H9 (cell line): Measurements from ENCODE around the gene ACOT8. TPM values are rescaled to one million over a fixed set of nuclear protein-coding genes. Genes with fewer than 3 reads are reported as not detected.

Experiments used
- DNase-seq: peaks from one replicate; pipeline ENCODE4 v3.0.0-alpha.2; 2017
- H2AFZ ChIP-seq: one replicate; pipeline ENCODE4 v1.6.1; 2013; ENCODE audit warnings: mild to moderate bottlenecking, low read length, control low read depth, moderate library complexity
- H2AK5ac ChIP-seq: 2 replicates; pipeline ENCODE4 v1.6.1; 2013; ENCODE audit warnings: low read length, control low read depth, mixed read lengths; ENCODE audit not compliant: insufficient read length
- H2BK120ac ChIP-seq: one replicate; pipeline ENCODE4 v1.6.1; 2013; ENCODE audit warnings: low read depth, mild to moderate bottlenecking, low read length, control low read depth, inconsistent platforms; ENCODE audit not compliant: poor library complexity, severe bottlenecking
- H2BK12ac ChIP-seq: 2 replicates; pipeline ENCODE4 v1.6.1; 2013; ENCODE audit warnings: low read length, control low read depth, mixed read lengths, low read depth; ENCODE audit not compliant: insufficient read length
- H2BK15ac ChIP-seq: 2 replicates; pipeline ENCODE4 v1.6.1; 2013; ENCODE audit warnings: low read depth, low read length, control low read depth
- H2BK20ac ChIP-seq: one replicate; pipeline ENCODE4 v1.6.1; 2013; ENCODE audit warnings: low read depth, mild to moderate bottlenecking, low read length, control low read depth, inconsistent platforms; ENCODE audit not compliant: poor library complexity, severe bottlenecking
- H2BK5ac ChIP-seq: 2 replicates; pipeline ENCODE4 v1.6.1; 2013; ENCODE audit warnings: low read length, control low read depth, mixed read lengths; ENCODE audit not compliant: insufficient read length
- H3K14ac ChIP-seq: 2 replicates; pipeline ENCODE4 v1.6.1; 2013; ENCODE audit warnings: low read length, control low read depth; ENCODE audit not compliant: insufficient read depth
- H3K18ac ChIP-seq: 2 replicates; pipeline ENCODE4 v1.6.1; 2013; ENCODE audit warnings: low read depth, mild to moderate bottlenecking, mixed read lengths, low read length, control low read depth; ENCODE audit not compliant: insufficient read length
- H3K23ac ChIP-seq: 2 replicates; pipeline ENCODE4 v1.6.1; 2013; ENCODE audit warnings: low read length, control low read depth, mixed read lengths, low read depth; ENCODE audit not compliant: insufficient read length
- H3K23me2 ChIP-seq: 2 replicates; pipeline ENCODE4 v1.6.1; 2013; ENCODE audit warnings: low read depth, mild to moderate bottlenecking, mixed read lengths, low read length, control low read depth; ENCODE audit not compliant: insufficient read length, poor library complexity, severe bottlenecking
- H3K27ac ChIP-seq: 2 replicates; pipeline ENCODE4 v1.5.1; 2013; ENCODE audit warnings: low read length, control low read depth, mixed read lengths, low read depth; ENCODE audit not compliant: insufficient read length
- H3K27me3 ChIP-seq: 2 replicates; pipeline ENCODE4 v1.6.1; 2013; ENCODE audit warnings: low read length, control low read depth, inconsistent platforms; ENCODE audit not compliant: insufficient read depth
- H3K4ac ChIP-seq: 2 replicates; pipeline ENCODE4 v1.6.1; 2013; ENCODE audit warnings: low read depth, mild to moderate bottlenecking, control low read depth, inconsistent platforms, low read length, moderate library complexity
- H3K4me1 ChIP-seq: 2 replicates; pipeline ENCODE4 v1.6.1; 2013; ENCODE audit warnings: low read length, control low read depth, inconsistent platforms; ENCODE audit not compliant: insufficient read depth
- H3K4me2 ChIP-seq: 2 replicates; pipeline ENCODE4 v1.6.1; 2013; ENCODE audit warnings: low read length, control low read depth, mixed read lengths; ENCODE audit not compliant: insufficient read length, insufficient read depth
- H3K56ac ChIP-seq: 2 replicates; pipeline ENCODE4 v1.6.1; 2013; ENCODE audit warnings: low read depth, mild to moderate bottlenecking, mixed read lengths, low read length, control low read depth; ENCODE audit not compliant: insufficient read length
- H3K79me1 ChIP-seq: 2 replicates; pipeline ENCODE4 v1.6.1; 2013; ENCODE audit warnings: low read depth, mild to moderate bottlenecking, moderate library complexity, low read length, control low read depth, inconsistent platforms; ENCODE audit not compliant: insufficient read depth, poor library complexity, severe bottlenecking
- H3K79me2 ChIP-seq: 2 replicates; pipeline ENCODE4 v1.6.1; 2013; ENCODE audit warnings: low read length, control low read depth, inconsistent platforms; ENCODE audit not compliant: insufficient read depth
- H3K9ac ChIP-seq: 2 replicates; pipeline ENCODE4 v1.6.1; 2013; ENCODE audit warnings: low read length, control low read depth, mixed read lengths; ENCODE audit not compliant: insufficient read length; ENCODE audit errors: extremely low read depth
- H3K9me3 ChIP-seq: one replicate; pipeline ENCODE4 v1.6.1; 2013; ENCODE audit warnings: low read depth, low read length, inconsistent platforms; ENCODE audit not compliant: control insufficient read depth
- H3T11ph ChIP-seq: one replicate; pipeline ENCODE4 v1.6.1; 2013; ENCODE audit warnings: mild to moderate bottlenecking, low read length, control low read depth, inconsistent platforms
- H4K20me1 ChIP-seq: one replicate; pipeline ENCODE4 v1.6.1; 2013; ENCODE audit not compliant: control insufficient read depth, insufficient read length, insufficient read depth
- H4K5ac ChIP-seq: 2 replicates; pipeline ENCODE4 v1.6.1; 2013; ENCODE audit warnings: low read depth, mild to moderate bottlenecking, mixed read lengths, low read length, control low read depth; ENCODE audit not compliant: insufficient read length
- H4K8ac ChIP-seq: replicated peaks from 2 replicates; pipeline ENCODE4 v1.6.1; 2013; ENCODE audit warnings: low read length, control low read depth, mixed read lengths, low read depth; ENCODE audit not compliant: insufficient read length
- H4K91ac ChIP-seq: 2 replicates; pipeline ENCODE4 v1.6.1; 2013; ENCODE audit warnings: low read depth, mild to moderate bottlenecking, moderate library complexity, mixed read lengths, low read length, control low read depth; ENCODE audit not compliant: insufficient read length
- H3K27ac Mint-ChIP-seq, 3 experiments: 2 replicates in 2 of 3; 3 replicates in 1 of 3; pipeline ENCODE4 v1.8.0; 2020 to 2021; ENCODE audit warnings: mixed read lengths in 3 of 3, mild to moderate bottlenecking in 1 of 3, moderate library complexity in 1 of 3
- H3K27me3 Mint-ChIP-seq: 2 replicates; pipeline ENCODE4 v1.8.0; 2021; ENCODE audit warnings: low read depth, mild to moderate bottlenecking, moderate library complexity, mixed read lengths
- H3K36me3 Mint-ChIP-seq, 3 experiments: 2 replicates in 2 of 3; 3 replicates in 1 of 3; pipeline ENCODE4 v1.8.0; 2020 to 2021; ENCODE audit warnings: low read depth in 3 of 3, mixed read lengths in 3 of 3; ENCODE audit not compliant: insufficient read depth in 1 of 3
- H3K4me1 Mint-ChIP-seq, 2 experiments: 2 replicates each; pipeline ENCODE4 v1.8.0; 2020; ENCODE audit warnings: mixed read lengths in 2 of 2
- H3K4me3 Mint-ChIP-seq, 2 experiments: 2 replicates in 1 of 2; 3 replicates in 1 of 2; pipeline ENCODE4 v1.8.0; 2020 to 2021; ENCODE audit warnings: mild to moderate bottlenecking in 2 of 2, mixed read lengths in 2 of 2, moderate library complexity in 1 of 2
- H3K9me3 Mint-ChIP-seq, 2 experiments: 2 replicates in 1 of 2; 3 replicates in 1 of 2; pipeline ENCODE4 v1.8.0; 2020; ENCODE audit warnings: mild to moderate bottlenecking in 2 of 2, mixed read lengths in 2 of 2, moderate library complexity in 1 of 2
- CTCF ChIP-seq: fragments of 200-600 bp; sonication (generic); conservative IDR thresholded peaks from 3 replicates; pipeline ENCODE4 v1.8.0; 2021; ENCODE audit warnings: antibody characterized with exemption, mild to moderate bottlenecking
- WGBS: extraction: QIAGEN DNeasy Blood & Tissue Kit; methylation state at CpG from one replicate; pipeline ENCODE4 v1.1.7; 2013; ENCODE audit warnings: missing lambda C conversion rate, low lambda C conversion rate, mixed read lengths; ENCODE audit not compliant: insufficient read length; ENCODE audit errors: extremely low coverage; 5-methylcytosine and 5-hydroxymethylcytosine counted together
- total RNA-seq: library from RNA; stranded (reverse); gene quantifications from 2 replicates; pipeline ENCODE4 v1.2.1, GENCODE V29; 2021

Gene ACOT8
- total RNA-seq, 1 experiment from 2014 or later = 26.7 TPM

GRCh38 chr20:45896641-45897161 is 39.5 kb upstream of the ACOT8 start:
- Mint-ChIP-seq H3K9me3 (no peaks in the 10 kb centered on the region), H3K4me1 (peaks cover 5 to 8% of the 10 kb centered on the region in 2 experiments; a peak in 3 of 4 replicates), H3K4me3 (no peak overlapping the region), H3K36me3 (peaks cover 18 to 47% (median 42%) of the 10 kb centered on the region in 3 experiments), H3K27ac (no peak overlapping the region), H3K27me3 (no peaks in the 10 kb centered on the region; the same call in 1 of the 2 replicates)
- no peak for DNase-seq
- Histone ChIP-seq H2BK12ac (no peak overlapping the region), H3K23ac (no peak overlapping the region), H3K27ac (no peak overlapping the region), H2BK15ac (no peak overlapping the region), H3K27me3 (no peaks in the 10 kb centered on the region), H3K23me2 (peaks cover 2% of the 10 kb centered on the region), H2AK5ac (no peak overlapping the region), H3K79me2 (no peaks in the 10 kb centered on the region), H2AFZ (no peak overlapping the region), H4K5ac (no peak overlapping the region), H3T11ph (no peak overlapping the region), H4K20me1 (no peaks in the 10 kb centered on the region), H3K4me1 (no peaks in the 10 kb centered on the region), H3K4ac (no peak overlapping the region), H2BK5ac (no peak overlapping the region), H4K91ac (no peak overlapping the region), H2BK120ac (no peak overlapping the region), H3K14ac (no peak overlapping the region), H3K18ac (no peak overlapping the region), H3K4me2 (no peak overlapping the region), H3K79me1 (no peaks in the 10 kb centered on the region), H2BK20ac (no peak overlapping the region), H3K56ac (no peak overlapping the region), H4K8ac (no peak overlapping the region), H3K9ac (no peak overlapping the region), H3K9me3 (no peaks in the 10 kb centered on the region)
- TF ChIP-seq CTCF = no peak
- no CpG with 5 or more reads among the region's 14 CpGs for WGBS
